HG02870 (cell line): ENCODE measurements around the gene TLR5.

Experiments
- ATAC-seq: cut with Tn5 transposase; IDR thresholded peaks from one replicate; pipeline ENCODE4 v1.9.1; 2021; ENCODE audit warnings: mild to moderate bottlenecking, moderate library complexity; ENCODE audit not compliant: unreplicated experiment

TLR5 gene

GRCh38 chr1:223068900-223069665 lies 74.0 kb downstream of the TLR5 start:
- ATAC-seq: no peak

- ATAC-seq: no peak
These were observed 75.1 kb downstream of the TLR5 start for GRCh38 chr1:223067914-223068313.

- ATAC-seq: no peak
These were observed 76.6 kb downstream of the TLR5 start for GRCh38 chr1:223066415-223066814.

GRCh38 chr1:223062177-223062576 lies 80.9 kb downstream of the TLR5 start:
- no peak for ATAC-seq

- ATAC-seq: no peak
These were observed 83.5 kb downstream of the TLR5 start for GRCh38 chr1:223059526-223059925.
